GM18870 (cell line): ENCODE measurements around the gene DUXA.

Experiments
- ATAC-seq: cut with Tn5 transposase; IDR thresholded peaks from one replicate; pipeline ENCODE4 v1.9.1; 2021; ENCODE audit warnings: moderate library complexity; ENCODE audit not compliant: unreplicated experiment

The DUXA gene

GRCh38 chr19:57106722-57107235 is 60.5 kb downstream of the DUXA start:
- no peak for ATAC-seq

- no peak for ATAC-seq
Observed at GRCh38 chr19:57105976-57106721, 61.1 kb downstream of the DUXA start.
